ENCODE results near the gene ACAA1. TPM values are rescaled to one million over a fixed set of nuclear protein-coding genes. Genes with fewer than 3 reads are reported as not detected.

Gene ACAA1
- total and polyA plus RNA-seq, 9 of the 15 experiments (the other 6 are each of a cell fraction or from before 2014, with no cell fraction given) = 4.0 to 88.9 (median 57.2) TPM

GRCh38 chr3:38164952-38165721, 28.2 kb upstream of the ACAA1 start, which contains the start of gene OXSR1 (continued):
- TF ChIP-seq GTF3C2 (IDR thresholded peaks at IDR 0.05; ENCODE audit: borderline replicate concordance, extremely low read depth, insufficient read length) (no peak), SMARCA4 (IDR thresholded peaks at IDR 0.05) (no peak), TGIF2 (CRISPR knock-in tag; IDR thresholded peaks at IDR 0.05) (no peak; the same call in 1 of the 2 replicates), OTX1 (CRISPR knock-in tag; IDR thresholded peaks at IDR 0.05) (no peak; the same call in 1 of the 2 replicates), IFI16 (CRISPR knock-in tag; IDR thresholded peaks at IDR 0.05) (no peak), MTA1 (IDR thresholded peaks at IDR 0.05; ENCODE audit: borderline replicate concordance) (peak; percentile 86), MAFF (IDR thresholded peaks at IDR 0.05; ENCODE audit: low read length) (no peak), NFE2 (IDR thresholded peaks at IDR 0.05; ENCODE audit: low read depth) (no peak), BDP1 (IDR thresholded peaks at IDR 0.05; ENCODE audit: insufficient read depth, insufficient read length) (no peak), MLX (CRISPR knock-in tag; conservative IDR thresholded peaks at IDR 0.05) (no peak), ESRRB (CRISPR knock-in tag; IDR thresholded peaks at IDR 0.05; ENCODE audit: borderline replicate concordance) (no peak), HNRNPL (IDR thresholded peaks at IDR 0.05; ENCODE audit: low read depth, low read length) (no peak), NCOA1 (IDR thresholded peaks at IDR 0.05; ENCODE audit: low read depth) (peak; percentile 99), ZNF696 (CRISPR knock-in tag; conservative IDR thresholded peaks at IDR 0.05) (no peak), EP400 (IDR thresholded peaks at IDR 0.05) (peak; percentile 97), TARDBP (IDR thresholded peaks at IDR 0.05) (peak; percentile 100), KDM4B (IDR thresholded peaks at IDR 0.05; ENCODE audit: borderline replicate concordance in 2 of 2, low read depth in 1 of 2) (no peak), ZNF699 (CRISPR knock-in tag; IDR thresholded peaks at IDR 0.05; ENCODE audit: insufficient replicate concordance) (no peak), FOXA3 (CRISPR knock-in tag; conservative IDR thresholded peaks at IDR 0.05 in 1 of 2, IDR thresholded peaks at IDR 0.05 in 1 of 2) (no peak), SOX6 (IDR thresholded peaks at IDR 0.05) (peak; percentile 77), THRAP3 (IDR thresholded peaks at IDR 0.05; ENCODE audit: borderline replicate concordance) (no peak), ETS1 (conservative IDR thresholded peaks at IDR 0.05; ENCODE audit: control insufficient read depth, low read depth, low read length) (no peak), ELF1 (tag; IDR thresholded peaks at IDR 0.05) (peak; percentile 88)
- TF ChIP-seq, protein P1, sequence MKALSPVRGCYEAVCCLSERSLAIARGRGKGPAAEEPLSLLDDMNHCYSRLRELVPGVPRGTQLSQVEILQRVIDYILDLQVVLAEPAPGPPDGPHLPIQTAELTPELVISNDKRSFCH (CRISPR knock-in tag; IDR thresholded peaks at IDR 0.05) = no peak
- TF ChIP-seq, protein P1 (tag; IDR thresholded peaks at IDR 0.05) = peak; percentile 81

All from K562 (cell line).